H1 (cell line): Measurements from ENCODE around the gene TJP3. TPM values are rescaled to one million over a fixed set of nuclear protein-coding genes. Genes with fewer than 3 reads are reported as not detected.

ENCODE experiments used
- CTCF ChIA-PET: fragments of 300-600 bp; sonication (Branson Sonifier 250); formaldehyde crosslinking; loops from one replicate; lab custom pipeline; 2021; ENCODE audit not compliant: partially characterized antibody; lab: Charles Lee
- POLR2A ChIA-PET: fragments of 300-600 bp; sonication (Branson Sonifier 250); formaldehyde crosslinking; loops from one replicate; lab custom pipeline; 2021; ENCODE audit warnings: inconsistent platforms; ENCODE audit not compliant: partially characterized antibody; lab: Charles Lee
- DNase-seq, 2 experiments: peaks; one replicate each; pipeline versions ENCODE4 v3.0.0 to v3.0.0-alpha.2; 2010 to 2022; ENCODE audit warnings: low spot score in 2 of 2, low read depth in 1 of 2, mixed read lengths in 1 of 2
- FAIRE-seq: peaks from 2 replicates; lab custom pipeline; 2011; peaks lifted over from hg19 to GRCh38; lab: Jason Lieb, UNC
- H2AFZ ChIP-seq: 2 replicates; pipeline ENCODE4 v1.8.1; 2012; ENCODE audit warnings: low read length, inconsistent platforms
- H2AK5ac ChIP-seq: 2 replicates; pipeline ENCODE4 v1.6.1; 2013; ENCODE audit warnings: low read depth, low read length
- H2BK120ac ChIP-seq: replicated peaks from 2 replicates; pipeline ENCODE3; 2013; ENCODE audit warnings: low read depth, low read length, inconsistent platforms
- H2BK12ac ChIP-seq: 2 replicates; pipeline ENCODE4 v1.6.1; 2013; ENCODE audit warnings: low read depth, low read length
- H2BK15ac ChIP-seq: 2 replicates; pipeline ENCODE4 v1.6.1; 2013; ENCODE audit warnings: low read length
- H2BK20ac ChIP-seq: 2 replicates; pipeline ENCODE4 v1.6.1; 2013; ENCODE audit warnings: low read length
- H2BK5ac ChIP-seq: 2 replicates; pipeline ENCODE4 v1.6.1; 2013; ENCODE audit warnings: low read depth, low read length
- H3K14ac ChIP-seq: 2 replicates; pipeline ENCODE4 v1.6.1; 2013; ENCODE audit warnings: inconsistent platforms; ENCODE audit not compliant: insufficient read length
- H3K18ac ChIP-seq: 2 replicates; pipeline ENCODE4 v1.6.1; 2013; ENCODE audit warnings: low read length; ENCODE audit errors: extremely low read depth
- H3K23ac ChIP-seq: 2 replicates; pipeline ENCODE4 v1.6.1; 2013; ENCODE audit warnings: inconsistent platforms; ENCODE audit not compliant: insufficient read length
- H3K23me2 ChIP-seq: 2 replicates; pipeline ENCODE4 v1.6.1; 2013; ENCODE audit warnings: low read depth, low read length
- H3K27ac ChIP-seq: 2 replicates; pipeline ENCODE4 v1.6.1; 2011; ENCODE audit warnings: low read depth, low read length, inconsistent platforms
- H3K27me3 ChIP-seq, 4 experiments: replicated peaks in 1 of 4; 1 replicate in 1 of 4; 2 replicates in 3 of 4; pipeline versions ENCODE4 v1.6.1 to v1.8.1; 2011 to 2013; ENCODE audit warnings: low read length in 3 of 4, mild to moderate bottlenecking in 3 of 4, inconsistent platforms in 2 of 4, mixed read lengths in 2 of 4, moderate library complexity in 1 of 4; ENCODE audit not compliant: control insufficient read depth in 3 of 4, insufficient read depth in 3 of 4; ENCODE audit errors: extremely low read depth in 1 of 4
- H3K36me3 ChIP-seq, 4 experiments: 2 replicates each; pipeline versions ENCODE4 v1.6.1 to v1.8.1; 2011 to 2013; ENCODE audit warnings: mild to moderate bottlenecking in 4 of 4, low read length in 3 of 4, moderate library complexity in 2 of 4, control low read depth in 1 of 4, inconsistent platforms in 1 of 4; ENCODE audit not compliant: insufficient read depth in 4 of 4, control insufficient read depth in 2 of 4
- H3K4ac ChIP-seq: replicated peaks from 2 replicates; pipeline ENCODE3; 2013; ENCODE audit warnings: low read length, low read depth, mixed read lengths, inconsistent platforms; ENCODE audit not compliant: insufficient read length
- H3K4me1 ChIP-seq, 4 experiments: replicated peaks in 1 of 4; 1 replicate in 1 of 4; 2 replicates in 3 of 4; pipeline versions ENCODE4 v1.6.1 to v1.8.1; 2011 to 2013; ENCODE audit warnings: low read length in 3 of 4, inconsistent platforms in 2 of 4, mixed read lengths in 1 of 4; ENCODE audit not compliant: insufficient read depth in 4 of 4, control insufficient read depth in 3 of 4
- H3K4me2 ChIP-seq, 2 experiments: 2 replicates each; pipeline versions ENCODE4 v1.6.1 to v1.8.1; 2011 to 2013; ENCODE audit warnings: low read depth in 2 of 2, low read length in 2 of 2, control low read depth in 1 of 2, inconsistent platforms in 1 of 2, mild to moderate bottlenecking in 1 of 2; ENCODE audit not compliant: insufficient read depth in 1 of 2
- H3K4me3 ChIP-seq, 4 experiments: fragments of 200-600, 300-600 bp in 1 of 4; sonication (generic), shearing (Covaris generic), sonication (Bioruptor Twin) in 1 of 4; 2 replicates each; pipeline versions ENCODE4 v1.5.1 to v1.8.1; 2011 to 2016; ENCODE audit warnings: low read length in 4 of 4, low read depth in 3 of 4, control low read depth in 2 of 4, inconsistent platforms in 2 of 4, mild to moderate bottlenecking in 2 of 4, mixed read lengths in 1 of 4, moderate library complexity in 1 of 4; ENCODE audit not compliant: insufficient read depth in 2 of 4; ENCODE audit errors: extremely low read depth in 1 of 4
- H3K56ac ChIP-seq: replicated peaks from 2 replicates; pipeline ENCODE3; 2013; ENCODE audit warnings: low read depth, mild to moderate bottlenecking, mixed read lengths, low read length, inconsistent platforms; ENCODE audit not compliant: insufficient read length
- H3K79me1 ChIP-seq: 2 replicates; pipeline ENCODE4 v1.6.1; 2013; ENCODE audit warnings: low read depth, low read length, control low read depth
- H3K79me2 ChIP-seq, 2 experiments: 2 replicates each; pipeline versions ENCODE4 v1.6.1 to v1.8.1; 2012 to 2013; ENCODE audit warnings: low read length in 2 of 2, mild to moderate bottlenecking in 2 of 2, inconsistent platforms in 1 of 2; ENCODE audit not compliant: insufficient read depth in 2 of 2, control insufficient read depth in 1 of 2
- H3K9ac ChIP-seq, 4 experiments: replicated peaks in 1 of 4; 1 replicate in 1 of 4; 2 replicates in 3 of 4; pipeline versions ENCODE4 v1.6.1 to v1.8.1; 2011 to 2013; ENCODE audit warnings: low read depth in 3 of 4, low read length in 3 of 4, control low read depth in 2 of 4, mild to moderate bottlenecking in 2 of 4, moderate library complexity in 2 of 4, inconsistent platforms in 1 of 4; ENCODE audit errors: extremely low read depth in 1 of 4
- H3K9me3 ChIP-seq, 2 experiments: 2 replicates each; pipeline versions ENCODE4 v1.6.1 to v1.8.1; 2012 to 2013; ENCODE audit warnings: mild to moderate bottlenecking in 2 of 2, moderate library complexity in 2 of 2, control low read depth in 1 of 2, inconsistent platforms in 1 of 2, low read depth in 1 of 2, low read length in 1 of 2, mixed read lengths in 1 of 2; ENCODE audit not compliant: insufficient read depth in 2 of 2
- H4K20me1 ChIP-seq, 2 experiments: replicated peaks in 1 of 2; 2 replicates each; pipeline versions ENCODE3 to v1.8.1; 2011 to 2013; ENCODE audit warnings: inconsistent platforms in 2 of 2, low read length in 2 of 2, mild to moderate bottlenecking in 1 of 2; ENCODE audit not compliant: insufficient read depth in 2 of 2, control insufficient read depth in 1 of 2
- H4K5ac ChIP-seq: 2 replicates; pipeline ENCODE4 v1.6.1; 2013; ENCODE audit warnings: low read length, low read depth, mixed read lengths, inconsistent platforms; ENCODE audit not compliant: insufficient read length
- H4K8ac ChIP-seq: 2 replicates; pipeline ENCODE4 v1.8.0; 2013; ENCODE audit warnings: mild to moderate bottlenecking, moderate library complexity, low read length, inconsistent platforms; ENCODE audit not compliant: insufficient read depth; ENCODE audit errors: extremely low read depth
- H4K91ac ChIP-seq: replicated peaks from 2 replicates; pipeline ENCODE3; 2013; ENCODE audit warnings: low read length, mixed read lengths, inconsistent platforms; ENCODE audit not compliant: insufficient read length
- ASH2L ChIP-seq: fragments of 200-600, 300-600 bp; sonication (generic); IDR thresholded peaks from one replicate; pipeline ENCODE4 v1.7.1; 2017; ENCODE audit warnings: low read length
- KDM4A ChIP-seq: IDR thresholded peaks from one replicate; pipeline ENCODE4 v1.7.1; 2012; ENCODE audit warnings: low read depth, mild to moderate bottlenecking, moderate library complexity, low read length, inconsistent platforms; ENCODE audit not compliant: severe bottlenecking
- SP4 ChIP-seq: IDR thresholded peaks from 2 replicates; pipeline ENCODE4 v1.6.1; 2012; ENCODE audit warnings: low read length, inconsistent platforms
- WGBS, 2 experiments: shearing (Covaris generic) in 1 of 2; methylation state at CpG; one replicate each; pipeline versions ENCODE4 v1.1.6 to v1.1.7; 2013 to 2015; ENCODE audit warnings: low lambda C conversion rate in 2 of 2, mixed read lengths in 2 of 2, inconsistent platforms in 1 of 2, low coverage in 1 of 2, missing lambda C conversion rate in 1 of 2; ENCODE audit not compliant: insufficient replicate concordance in 2 of 2, insufficient coverage in 1 of 2, insufficient read length in 1 of 2; ENCODE audit errors: extremely low coverage in 1 of 2, missing lambda C conversion rate in 1 of 2; 5-methylcytosine and 5-hydroxymethylcytosine counted together
- polyA plus RNA-seq, 7 experiments: library from polyadenylated mRNA; depleted of rRNA in 3 of 7; stranded (reverse) in 5 of 7; unstranded in 2 of 7; fragments of >200 nt in 5 of 7; fragments of 200-250 nt in 2 of 7; gene quantifications; 1 replicate in 5 of 7; 2 replicates in 1 of 7; 4 replicates in 1 of 7; pipeline versions ENCODE4 v1.2.1 to v1.2.3, GENCODE V29; 2011 to 2013; ENCODE audit warnings: missing spikeins in 2 of 7, mixed read lengths in 2 of 7
- total RNA-seq: library from RNA; stranded (reverse); fragmentation: NEBNext Ultra II Directional; extraction: Animal tissue kit (Norgen Biotek cat#: 25700); gene quantifications from 2 replicates; pipeline ENCODE4 v1.2.1, GENCODE V29; 2021

Gene TJP3
- total and polyA plus RNA-seq, 2 of the 8 experiments (the other 6 are each of a cell fraction or from before 2014, with no cell fraction given): 17.1 to 26.1 TPM

GRCh38 chr19:3721887-3722442 is 13.8 kb downstream of the TJP3 start:
- CTCF ChIA-PET: interaction anchor here (0.6 to 1.5 kb wide), 8 partner anchors 13 to 266 kb away, joined by 3 to 9 read pairs (median 4); partner anchors contain the start of genes ATCAY and TJP3

More at GRCh38 chr19:3721887-3722442, 13.8 kb downstream of the TJP3 start:
- Histone ChIP-seq H2AK5ac (no peak overlapping the region), H3K9me3 (no peaks in the 10 kb centered on the region), H3K18ac (no peak overlapping the region; the same call in 1 of the 2 replicates), H3K4me2 (peak overlapping the region; percentile 87 to 98), H2BK5ac (no peak overlapping the region), H2BK120ac (no peak overlapping the region), H4K5ac (no peak overlapping the region), H3K56ac (no peak overlapping the region), H3K27me3 (peaks cover 0 to 3% (median 0%) of the 10 kb centered on the region in 4 experiments; a peak in 2 of 7 replicates), H2BK12ac (no peak overlapping the region), H3K79me1 (no peaks in the 10 kb centered on the region), H4K20me1 (no peaks in the 10 kb centered on the region), H3K79me2 (no peaks in the 10 kb centered on the region), H3K9ac (peak overlapping the region in 1 of 4 experiments; percentile 20; a peak in 1 of 7 replicates), H2BK20ac (no peak overlapping the region), H3K23me2 (peaks cover 8% of the 10 kb centered on the region; the same call in 1 of the 2 replicates), H3K4ac (no peak overlapping the region), H4K8ac (no peak overlapping the region; the same call in 1 of the 2 replicates), H4K91ac (no peak overlapping the region), H3K36me3 (no peaks in the 10 kb centered on the region), H2AFZ (no peak overlapping the region), H3K4me3 (peak overlapping the region; percentile 65 to 81 (median 70)), H2BK15ac (no peak overlapping the region), H3K14ac (no peak overlapping the region), H3K23ac (no peak overlapping the region), H3K4me1 (peaks cover 0 to 16% (median 10%) of the 10 kb centered on the region in 4 experiments; a peak in 6 of 7 replicates), H3K27ac (no peak overlapping the region)
- POLR2A ChIA-PET: interaction anchor here (0.5 to 2.0 kb wide), 7 partner anchors 9 to 40 kb away, joined by 3 to 7 read pairs (median 3); partner anchors contain the start of genes MRPL54 and TJP3
- TF ChIP-seq SP4 (no peak), ASH2L (peak; percentile 49), KDM4A (peak; percentile 25)
- no peak for FAIRE-seq
- 8% methylated on average over 21 of the region's 26 CpGs; no CpG with 5 or more reads in 1 of the 2 experiments for WGBS, 2 experiments
- no peak for DNase-seq
